Measurements from ENCODE around the gene CRYGN.

DNA sequence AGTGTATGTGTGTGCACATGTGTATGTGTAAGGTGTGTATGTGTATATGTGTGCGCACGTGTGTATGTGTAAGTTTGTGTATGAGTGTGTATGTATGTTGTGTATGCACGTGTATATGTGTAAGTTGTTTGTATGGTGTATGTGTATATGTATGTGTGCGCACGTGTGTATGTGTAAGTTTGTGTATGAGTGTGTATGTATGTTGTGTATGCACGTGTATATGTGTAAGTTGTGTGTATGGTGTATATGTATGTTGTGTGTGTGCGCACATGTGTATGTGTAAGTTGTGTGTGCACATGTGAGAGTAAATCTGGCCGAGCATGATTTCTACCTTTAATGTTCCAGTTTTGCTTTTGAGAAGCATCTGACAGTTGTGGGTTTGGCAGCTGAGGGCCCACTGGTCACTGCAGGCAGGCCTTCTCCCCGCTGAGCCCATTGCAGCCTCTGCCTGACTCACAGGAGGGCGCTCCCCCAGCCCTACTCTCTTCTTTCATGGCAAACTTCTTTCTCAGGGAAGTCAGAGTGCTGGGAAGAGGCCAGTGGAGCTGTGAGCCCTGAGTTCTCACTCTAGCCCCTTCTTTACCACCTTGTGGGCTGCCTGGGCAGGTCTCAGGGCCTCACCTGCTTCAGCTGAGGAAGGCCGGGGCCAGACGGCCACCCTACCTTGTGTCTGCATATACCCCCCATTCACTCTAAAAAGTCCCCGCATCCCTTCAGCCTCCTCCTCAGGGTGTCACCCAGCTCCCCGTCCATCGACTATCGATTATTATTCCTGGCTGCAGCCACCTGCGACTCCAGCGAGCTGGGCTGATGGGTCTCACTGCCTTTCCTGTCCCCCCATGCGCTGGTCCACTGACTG lies 41.3 kb downstream of the CRYGN start:
- TF ChIP-seq, protein P1, sequence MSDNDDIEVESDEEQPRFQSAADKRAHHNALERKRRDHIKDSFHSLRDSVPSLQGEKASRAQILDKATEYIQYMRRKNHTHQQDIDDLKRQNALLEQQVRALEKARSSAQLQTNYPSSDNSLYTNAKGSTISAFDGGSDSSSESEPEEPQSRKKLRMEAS (IDR thresholded peaks at IDR 0.05; ENCODE audit: low read depth) = no peak
- TF ChIP-seq MXI1 (IDR thresholded peaks at IDR 0.05; ENCODE audit: low read depth, low read length) (no peak), TEAD4 (IDR thresholded peaks at IDR 0.05; ENCODE audit: borderline replicate concordance, insufficient read depth) (no peak), POLR2AphosphoS5 (IDR thresholded peaks at IDR 0.05; ENCODE audit: low read depth, low read length) (no peak), NRF1 (IDR thresholded peaks at IDR 0.05; ENCODE audit: low read depth, low read length) (no peak), EZH2phosphoT487 (IDR thresholded peaks at IDR 0.05; ENCODE audit: borderline replicate concordance, low read depth) (no peak), FOXJ3 (CRISPR knock-in tag; IDR thresholded peaks at IDR 0.05) (no peak), RCOR1 (IDR thresholded peaks at IDR 0.05; ENCODE audit: low read length) (no peak), RFX5 (IDR thresholded peaks at IDR 0.05; ENCODE audit: low read length) (no peak)
- TF ChIP-seq, protein P2, sequence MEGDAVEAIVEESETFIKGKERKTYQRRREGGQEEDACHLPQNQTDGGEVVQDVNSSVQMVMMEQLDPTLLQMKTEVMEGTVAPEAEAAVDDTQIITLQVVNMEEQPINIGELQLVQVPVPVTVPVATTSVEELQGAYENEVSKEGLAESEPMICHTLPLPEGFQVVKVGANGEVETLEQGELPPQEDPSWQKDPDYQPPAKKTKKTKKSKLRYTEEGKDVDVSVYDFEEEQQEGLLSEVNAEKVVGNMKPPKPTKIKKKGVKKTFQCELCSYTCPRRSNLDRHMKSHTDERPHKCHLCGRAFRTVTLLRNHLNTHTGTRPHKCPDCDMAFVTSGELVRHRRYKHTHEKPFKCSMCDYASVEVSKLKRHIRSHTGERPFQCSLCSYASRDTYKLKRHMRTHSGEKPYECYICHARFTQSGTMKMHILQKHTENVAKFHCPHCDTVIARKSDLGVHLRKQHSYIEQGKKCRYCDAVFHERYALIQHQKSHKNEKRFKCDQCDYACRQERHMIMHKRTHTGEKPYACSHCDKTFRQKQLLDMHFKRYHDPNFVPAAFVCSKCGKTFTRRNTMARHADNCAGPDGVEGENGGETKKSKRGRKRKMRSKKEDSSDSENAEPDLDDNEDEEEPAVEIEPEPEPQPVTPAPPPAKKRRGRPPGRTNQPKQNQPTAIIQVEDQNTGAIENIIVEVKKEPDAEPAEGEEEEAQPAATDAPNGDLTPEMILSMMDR (IDR thresholded peaks at IDR 0.05) = no peak

Measured in SK-N-SH (cell line).